Gastroesophageal sphincter (tissue), 4 donors: ENCODE data around the gene DSE. TPM values are rescaled to one million over a fixed set of nuclear protein-coding genes. Genes with fewer than 3 reads are reported as not detected.
"Not testable (repeated sequence)": the region's sequence is repeated elsewhere in the genome, so short reads cannot be mapped to it uniquely, and the experiment has no call there.

Experiments used
- ATAC-seq: fragments of 150-250 bp; one replicate; pipeline ENCODE4 v1.9.1; 2016; ENCODE audit warnings: mild to moderate bottlenecking, moderate library complexity
- H3K27ac ChIP-seq, 4 donors: fragments of 200-600 bp; sonication (generic) in 3 of 4; 1 replicate in 3 of 4; 2 replicates in 1 of 4; pipeline ENCODE4 v1.5.1; 2016 to 2019
- H3K27me3 ChIP-seq: fragments of 200-600 bp; sonication (generic); one replicate; pipeline ENCODE4 v1.5.1; 2019
- H3K36me3 ChIP-seq, 2 donors: fragments of 200-600 bp; sonication (generic); one replicate each; pipeline ENCODE4 v1.5.1; 2019; ENCODE audit warnings: control low read depth in 1 of 2
- H3K4me1 ChIP-seq, 3 donors: fragments of 200-600 bp; sonication (generic); 1 replicate in 2 of 3; 2 replicates in 1 of 3; pipeline ENCODE4 v1.5.1; 2016 to 2019; ENCODE audit warnings: control low read depth in 2 of 3
- H3K4me3 ChIP-seq, 2 donors: fragments of 200-600 bp; sonication (generic); one replicate each; pipeline ENCODE4 v1.5.1; 2019; ENCODE audit warnings: mild to moderate bottlenecking in 1 of 2, moderate library complexity in 1 of 2
- H3K9me3 ChIP-seq, 3 donors: fragments of 200-600 bp; sonication (generic); one replicate each; pipeline ENCODE4 v1.5.1; 2017 to 2019; ENCODE audit warnings: control low read depth in 2 of 3
- CTCF ChIP-seq, 4 experiments: fragments of 200-600 bp in 2 of 4; fragments of 450-650 bp in 2 of 4; sonication (generic) in 1 of 4; IDR thresholded peaks; one replicate each; pipeline ENCODE4 v1.5.1; 2017 to 2019; ENCODE audit warnings: antibody characterized with exemption in 4 of 4, mild to moderate bottlenecking in 2 of 4, moderate library complexity in 2 of 4
- EP300 ChIP-seq: sonication (generic); formaldehyde crosslinking; IDR thresholded peaks from one replicate; pipeline ENCODE4 v1.6.1; 2017; ENCODE audit warnings: antibody characterized with exemption, mild to moderate bottlenecking
- POLR2A ChIP-seq, 2 donors: fragments of 450-650 bp; IDR thresholded peaks; one replicate each; pipeline ENCODE4 v1.6.1; 2017; ENCODE audit warnings: antibody characterized with exemption in 2 of 2, mild to moderate bottlenecking in 2 of 2, moderate library complexity in 1 of 2
- POLR2AphosphoS5 ChIP-seq: sonication (generic); formaldehyde crosslinking; IDR thresholded peaks from one replicate; pipeline ENCODE4 v1.6.1; 2017; ENCODE audit warnings: antibody characterized with exemption
- WGBS, 2 donors: methylation state at CpG; one replicate each; pipeline ENCODE4 v1.1.5; 2018; ENCODE audit warnings: low coverage in 1 of 2; 5-methylcytosine and 5-hydroxymethylcytosine counted together
- total RNA-seq, 4 donors: library from RNA; depleted of rRNA; stranded (reverse); fragments of >200 nt; gene quantifications; one replicate each; pipeline ENCODE4 v1.1.0, GENCODE V29; 2016

DSE gene
- total RNA-seq: 10 to 100 TPM; 26.3 to 45.4 (median 36.3) TPM

DNA sequence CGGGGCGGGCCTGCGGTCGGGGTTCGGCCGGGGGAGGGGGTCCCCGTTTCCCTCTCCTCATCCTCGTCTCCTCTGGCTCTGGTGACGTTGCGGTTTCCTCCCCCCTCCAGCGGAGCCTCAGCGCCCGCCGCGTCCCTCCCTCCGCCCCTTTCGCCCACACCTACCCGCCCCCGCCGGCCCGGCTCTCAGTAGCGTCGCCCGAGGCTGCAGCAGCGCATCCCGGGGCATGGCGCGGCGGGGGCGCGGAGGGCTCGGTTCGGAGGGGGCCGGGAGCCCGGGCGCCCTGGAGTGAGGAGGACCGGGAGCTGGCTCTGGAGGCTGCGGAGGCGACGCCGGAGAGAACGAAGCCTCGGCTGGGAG lies at the start of gene DSE:
Gene DSE (plus strand): TSS at position 188 of the 360 bp plus-strand sequence. CDS start 28,304 bp downstream, outside the sequence.
- 0% methylated on average over 1 of the region's 43 CpGs; no CpG with 5 or more reads in 1 of the 2 donors for WGBS, 2 donors
- peak; percentile 91 for ATAC-seq
- peak; percentile 77 for TF ChIP-seq POLR2AphosphoS5
- peak; percentile 81 to 86 for TF ChIP-seq POLR2A (IDR thresholded peaks at IDR 0.05)
- TF ChIP-seq EP300: no peak

GRCh38 chr6:116321933-116322332 lies 48.8 kb upstream of the DSE start:
- not testable (repeated sequence) for H3K36me3 ChIP-seq, ATAC-seq, H3K27me3 ChIP-seq, H3K27ac ChIP-seq, H3K4me3 ChIP-seq, H3K9me3 ChIP-seq
- 85 to 92% methylated on average over 9 to 11 of the region's 13 CpGs for WGBS, 2 donors
- peaks cover under 1 to 11% (median 5%) of the 10 kb centered on the region in 3 donors for H3K4me1 ChIP-seq

More for the DNA sequence above, at the start of gene DSE:
- H3K36me3 ChIP-seq: no peaks in the 10 kb centered on the region
- peaks cover 0 to 24% (median 4%) of the 10 kb centered on the region in 3 donors for H3K4me1 ChIP-seq
- H3K27me3 ChIP-seq: no peaks in the 10 kb centered on the region
- no peaks in the 10 kb centered on the region for H3K9me3 ChIP-seq
- H3K27ac ChIP-seq: peak within 1 kb of the TSS; percentile 89 to 98 (median 96)
- peak within 1 kb of the TSS; percentile 84 to 87 for H3K4me3 ChIP-seq

GRCh38 chr6:116323863-116324262 lies 46.9 kb upstream of the DSE start:
- WGBS, 2 donors: 100% methylated on average over 1 of the region's 1 CpG; no CpG with 5 or more reads in 1 of the 2 donors
- Histone ChIP-seq H3K27me3 (no peaks in the 10 kb centered on the region), H3K4me1 (peaks cover 4 to 29% (median 11%) of the 10 kb centered on the region in 3 donors), H3K9me3 (no peaks in the 10 kb centered on the region), H3K36me3 (no peaks in the 10 kb centered on the region), H3K4me3 (no peak overlapping the region), H3K27ac (no peak overlapping the region)
- no peak for ATAC-seq
- no peak for TF ChIP-seq POLR2A (IDR thresholded peaks at IDR 0.05)
- TF ChIP-seq CTCF (IDR thresholded peaks at IDR 0.05): no peak
- no peak for TF ChIP-seq POLR2AphosphoS5
- no peak for TF ChIP-seq EP300

DNA sequence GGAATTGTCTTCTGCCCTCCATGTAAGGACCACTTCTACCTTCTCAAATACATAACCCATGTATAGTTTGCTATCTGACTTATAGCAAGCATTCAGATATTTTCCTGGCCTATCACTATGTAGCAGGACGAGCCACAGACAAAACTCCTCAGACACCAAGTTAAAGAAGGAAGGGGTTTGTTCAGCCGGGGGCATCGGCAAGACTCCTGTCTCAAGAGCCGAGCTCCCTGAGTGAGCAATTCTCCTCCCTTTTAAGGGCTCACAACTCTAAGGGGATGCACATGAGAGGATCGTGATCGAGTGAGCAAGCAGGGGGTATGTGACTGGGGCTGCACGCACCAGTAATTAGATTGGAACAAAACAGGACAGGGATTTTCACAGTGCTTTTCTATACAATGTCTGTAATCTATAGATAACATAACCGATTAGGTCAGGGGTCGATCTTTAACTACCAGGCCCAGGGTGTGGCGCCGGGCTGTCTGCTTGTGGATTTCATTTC lies 45.1 kb upstream of the DSE start:
- peaks cover 4 to 31% (median 12%) of the 10 kb centered on the region in 3 donors for H3K4me1 ChIP-seq
- H3K36me3 ChIP-seq, H3K9me3 ChIP-seq, ATAC-seq, H3K27me3 ChIP-seq, H3K27ac ChIP-seq, H3K4me3 ChIP-seq: not testable (repeated sequence)
- WGBS, 2 donors: 91% methylated on average over 6 of the region's 11 CpGs; no CpG with 5 or more reads in 1 of the 2 donors

DNA sequence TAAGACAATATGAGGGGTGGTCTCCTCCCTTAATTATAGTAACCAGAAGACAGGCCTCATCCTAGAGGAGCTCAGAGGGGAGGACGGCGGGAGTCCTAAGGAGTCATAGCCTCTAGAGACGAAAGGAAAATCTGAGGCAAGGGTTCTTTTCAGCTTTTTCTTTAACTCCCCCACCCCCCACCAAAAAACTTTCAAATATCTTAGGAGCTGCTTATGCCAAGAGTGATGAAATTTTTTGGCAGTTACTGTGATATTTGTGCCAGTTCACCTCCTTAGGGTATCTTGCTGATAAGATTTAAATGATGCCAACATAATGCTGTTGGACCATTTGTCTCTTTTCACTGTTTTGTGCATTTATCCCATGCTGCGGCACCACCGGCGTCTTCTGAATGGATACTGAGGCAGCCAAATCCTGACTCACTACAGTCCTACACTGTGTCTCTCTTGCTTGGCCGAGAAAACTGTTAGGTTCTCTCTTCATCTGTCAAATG lies 44.5 kb upstream of the DSE start:
- no peaks in the 10 kb centered on the region for H3K36me3 ChIP-seq
- H3K4me1 ChIP-seq: peaks cover 4 to 31% (median 12%) of the 10 kb centered on the region in 3 donors
- peak; percentile 29 for ATAC-seq
- H3K27ac ChIP-seq: no peak overlapping the region
- no peak overlapping the region for H3K4me3 ChIP-seq
- no peaks in the 10 kb centered on the region for H3K27me3 ChIP-seq
- 26 to 46% methylated on average over 3 to 7 of the region's 7 CpGs for WGBS, 2 donors
- TF ChIP-seq POLR2AphosphoS5 (no peak), POLR2A (IDR thresholded peaks at IDR 0.05) (no peak), EP300 (no peak), CTCF (IDR thresholded peaks at IDR 0.05) (no peak)
- H3K9me3 ChIP-seq: no peaks in the 10 kb centered on the region

- Histone ChIP-seq H3K36me3 (no peaks in the 10 kb centered on the region), H3K4me3 (no peak overlapping the region), H3K4me1 (peaks cover 4 to 31% (median 12%) of the 10 kb centered on the region in 3 donors), H3K27me3 (no peaks in the 10 kb centered on the region), H3K27ac (no peak overlapping the region), H3K9me3 (no peaks in the 10 kb centered on the region)
- WGBS, 2 donors: 47 to 66% methylated on average over 4 of the region's 4 CpGs
- TF ChIP-seq POLR2AphosphoS5: no peak
- no peak for TF ChIP-seq POLR2A (IDR thresholded peaks at IDR 0.05)
- TF ChIP-seq CTCF (IDR thresholded peaks at IDR 0.05): no peak
- TF ChIP-seq EP300: no peak
- no peak for ATAC-seq
Measured at GRCh38 chr6:116326996-116327395, 43.8 kb upstream of the DSE start.
